Neural progenitor cell (in vitro differentiated cells): ENCODE results near the gene ZMYM1.

Source experiments
- EZH2 ChIP-seq: fragments of 200-600 bp; sonication (generic); IDR thresholded peaks from 2 replicates; pipeline ENCODE4 v1.6.1; 2017; ENCODE audit warnings: antibody characterized with exemption, mild to moderate bottlenecking, moderate library complexity
- EZH2phosphoT487 ChIP-seq: fragments of 200-600 bp; sonication (generic); IDR thresholded peaks from 2 replicates; pipeline ENCODE4 v1.6.1; 2017; ENCODE audit warnings: antibody characterized with exemption
- TF ChIP-seq, protein P1 (sequence below): fragments of 200-600 bp; sonication (generic); IDR thresholded peaks from 2 replicates; pipeline ENCODE4 v1.5.1; 2017; ENCODE audit warnings: antibody characterized with exemption, mild to moderate bottlenecking

- TF ChIP-seq, protein P1, sequence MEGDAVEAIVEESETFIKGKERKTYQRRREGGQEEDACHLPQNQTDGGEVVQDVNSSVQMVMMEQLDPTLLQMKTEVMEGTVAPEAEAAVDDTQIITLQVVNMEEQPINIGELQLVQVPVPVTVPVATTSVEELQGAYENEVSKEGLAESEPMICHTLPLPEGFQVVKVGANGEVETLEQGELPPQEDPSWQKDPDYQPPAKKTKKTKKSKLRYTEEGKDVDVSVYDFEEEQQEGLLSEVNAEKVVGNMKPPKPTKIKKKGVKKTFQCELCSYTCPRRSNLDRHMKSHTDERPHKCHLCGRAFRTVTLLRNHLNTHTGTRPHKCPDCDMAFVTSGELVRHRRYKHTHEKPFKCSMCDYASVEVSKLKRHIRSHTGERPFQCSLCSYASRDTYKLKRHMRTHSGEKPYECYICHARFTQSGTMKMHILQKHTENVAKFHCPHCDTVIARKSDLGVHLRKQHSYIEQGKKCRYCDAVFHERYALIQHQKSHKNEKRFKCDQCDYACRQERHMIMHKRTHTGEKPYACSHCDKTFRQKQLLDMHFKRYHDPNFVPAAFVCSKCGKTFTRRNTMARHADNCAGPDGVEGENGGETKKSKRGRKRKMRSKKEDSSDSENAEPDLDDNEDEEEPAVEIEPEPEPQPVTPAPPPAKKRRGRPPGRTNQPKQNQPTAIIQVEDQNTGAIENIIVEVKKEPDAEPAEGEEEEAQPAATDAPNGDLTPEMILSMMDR, result no peak
- TF ChIP-seq EZH2 (no peak), EZH2phosphoT487 (no peak)
Measured at GRCh38 chr1:35126546-35126945, 47.4 kb downstream of the ZMYM1 start.
